HG03025 (cell line): ENCODE data around the gene NOS3.

Experiments
- ATAC-seq: cut with Tn5 transposase; IDR thresholded peaks from one replicate; pipeline ENCODE4 v1.9.1; 2021; ENCODE audit warnings: mild to moderate bottlenecking, moderate library complexity; ENCODE audit not compliant: unreplicated experiment, low FRiP score

NOS3 gene

GRCh38 chr7:151053096-151053495 is 62.3 kb downstream of the NOS3 start:
- ATAC-seq = no peak

- ATAC-seq = no peak
These were observed 62.9 kb downstream of the NOS3 start for GRCh38 chr7:151053751-151054150.

- ATAC-seq = no peak
These were observed 65.5 kb downstream of the NOS3 start for GRCh38 chr7:151056283-151056665.

DNA sequence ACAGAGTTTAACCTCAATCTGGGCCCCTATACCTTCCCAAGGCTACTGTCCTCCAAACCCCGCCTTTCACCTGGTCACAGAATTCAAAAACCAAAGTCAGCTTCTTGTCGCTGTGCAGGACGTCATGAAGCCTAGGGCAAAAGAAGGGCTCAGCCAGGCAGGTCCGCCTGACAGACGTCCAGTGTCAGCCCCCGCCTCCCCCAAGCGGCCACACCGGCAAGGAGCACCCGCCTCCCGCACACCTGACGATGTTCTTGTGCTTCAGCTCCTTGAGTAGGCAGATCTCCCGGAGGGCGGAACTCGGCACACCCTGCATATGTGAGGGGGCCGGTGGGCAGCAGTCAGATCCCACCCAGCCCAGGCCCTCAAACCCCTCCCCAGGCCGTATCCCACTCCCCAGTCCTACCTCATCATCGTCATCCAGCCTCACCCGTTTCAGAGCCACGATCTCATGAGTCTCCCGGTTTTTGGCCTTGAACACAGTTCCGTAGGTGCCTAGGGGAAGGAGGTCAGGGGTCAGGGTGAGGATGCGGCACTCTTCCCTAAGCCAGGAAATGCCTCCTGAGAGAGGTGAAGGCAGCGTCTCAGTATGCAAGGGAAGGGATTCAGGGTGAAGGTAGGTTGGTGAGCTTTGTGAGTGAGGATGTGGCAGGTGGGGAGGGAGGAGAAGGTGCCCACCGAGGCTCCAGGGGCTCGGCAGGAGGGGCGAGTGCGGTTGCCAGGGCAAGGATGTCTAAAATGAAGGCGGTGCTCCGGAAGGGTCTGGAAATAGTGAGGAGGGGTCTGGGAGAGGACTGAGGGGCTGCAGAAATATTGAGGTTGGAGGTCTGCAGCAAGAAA is 66.1 kb downstream of the NOS3 start:
- no peak for ATAC-seq

- peak; percentile 5 for ATAC-seq
These were observed 66.7 kb downstream of the NOS3 start, which contains the start of gene CDK5 for GRCh38 chr7:151057506-151057988. Gene CDK5, minus strand, starts transcription at chr7:151057897. Its CDS starts 49 bp downstream, at chr7:151057848.

GRCh38 chr7:151057989-151058780 is 67.4 kb downstream of the NOS3 start:
- ATAC-seq = peak; percentile 84

DNA sequence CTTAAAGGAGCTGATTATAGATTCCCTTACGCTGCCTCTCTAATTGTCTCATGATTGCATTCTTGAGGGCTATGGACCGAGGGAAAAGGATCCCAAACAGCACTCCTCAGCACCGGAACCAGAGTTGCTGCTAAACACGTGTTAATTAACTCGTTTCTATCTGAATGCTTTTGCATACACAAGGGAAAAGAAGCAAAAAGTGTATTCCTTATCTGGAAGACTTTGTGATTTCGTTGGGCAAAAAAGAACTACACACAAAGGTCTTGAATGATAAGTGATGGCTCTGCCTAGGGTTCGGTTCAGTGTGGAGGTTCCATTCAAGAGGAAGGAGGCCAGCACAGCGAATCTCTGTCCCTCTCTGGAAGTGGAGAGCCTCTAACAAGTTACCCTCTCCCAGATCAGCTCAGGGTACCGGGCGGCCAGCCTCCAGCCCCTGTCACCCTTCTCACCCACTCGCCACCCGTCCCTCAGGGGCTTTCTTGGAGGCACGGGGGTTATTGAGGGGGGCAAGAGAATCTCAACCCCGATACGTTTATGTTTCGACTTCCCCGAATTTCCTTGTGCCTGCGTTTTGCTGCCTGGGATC is 68.1 kb downstream of the NOS3 start:
- ATAC-seq = no peak

DNA sequence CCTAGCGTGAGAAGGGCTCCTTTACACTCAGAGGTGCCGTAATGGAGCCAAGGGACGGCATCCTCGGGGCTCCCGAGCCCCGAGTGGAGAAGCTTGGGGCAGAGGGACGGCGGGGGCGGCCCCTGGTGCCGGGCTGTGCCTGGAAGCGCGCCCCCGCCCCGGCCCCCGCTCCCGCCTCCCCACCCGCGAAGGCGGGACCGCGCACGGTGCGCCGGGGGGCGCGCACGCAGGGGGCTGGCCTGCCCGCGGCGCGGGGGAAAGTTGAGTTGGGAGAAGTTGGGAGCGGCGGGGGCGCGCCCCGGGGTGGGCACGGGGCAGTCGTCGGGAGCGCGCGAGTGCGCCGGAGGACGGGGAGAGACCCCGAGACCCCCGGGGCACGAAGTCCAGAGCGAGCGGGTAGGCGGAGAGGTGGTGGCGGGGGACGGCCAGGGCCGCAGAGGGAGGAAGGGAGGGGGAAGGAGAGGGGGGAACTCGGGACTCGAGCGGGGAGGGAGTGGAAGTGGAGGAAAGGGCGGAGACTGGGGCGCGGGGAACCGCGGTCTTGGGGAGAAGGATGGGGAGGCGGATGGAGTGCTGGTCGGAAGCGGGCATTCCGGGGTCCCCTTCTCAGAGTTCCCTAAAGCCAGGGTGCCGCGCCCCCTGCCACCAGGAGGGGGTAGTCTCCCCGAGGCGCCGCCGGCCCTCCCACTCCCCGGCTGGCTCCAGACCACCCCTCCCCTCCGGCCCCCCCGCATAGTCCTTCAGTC is 68.7 kb downstream of the NOS3 start, which contains the start of gene SLC4A2:
SLC4A2 (plus strand) TSS at position 223 of the 746 bp plus-strand sequence. CDS start 2,399 bp downstream, outside the sequence.
- ATAC-seq = no peak

DNA sequence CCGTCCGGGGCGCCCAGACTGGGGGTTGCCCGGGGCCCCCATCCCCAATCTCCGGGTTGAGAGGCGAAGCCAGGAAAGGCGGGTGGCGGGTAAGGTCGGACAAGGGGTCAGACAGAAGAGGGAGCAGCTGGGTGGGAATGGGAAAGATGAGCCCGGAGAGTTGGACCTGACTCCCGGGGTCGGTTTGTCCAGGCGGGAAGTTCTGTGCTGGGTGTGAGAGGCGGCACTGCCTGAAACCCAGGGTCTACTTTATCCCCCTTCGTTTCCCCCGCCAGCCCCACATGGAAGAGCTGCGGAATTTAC is 69.2 kb downstream of the NOS3 start:
- no peak for ATAC-seq

DNA sequence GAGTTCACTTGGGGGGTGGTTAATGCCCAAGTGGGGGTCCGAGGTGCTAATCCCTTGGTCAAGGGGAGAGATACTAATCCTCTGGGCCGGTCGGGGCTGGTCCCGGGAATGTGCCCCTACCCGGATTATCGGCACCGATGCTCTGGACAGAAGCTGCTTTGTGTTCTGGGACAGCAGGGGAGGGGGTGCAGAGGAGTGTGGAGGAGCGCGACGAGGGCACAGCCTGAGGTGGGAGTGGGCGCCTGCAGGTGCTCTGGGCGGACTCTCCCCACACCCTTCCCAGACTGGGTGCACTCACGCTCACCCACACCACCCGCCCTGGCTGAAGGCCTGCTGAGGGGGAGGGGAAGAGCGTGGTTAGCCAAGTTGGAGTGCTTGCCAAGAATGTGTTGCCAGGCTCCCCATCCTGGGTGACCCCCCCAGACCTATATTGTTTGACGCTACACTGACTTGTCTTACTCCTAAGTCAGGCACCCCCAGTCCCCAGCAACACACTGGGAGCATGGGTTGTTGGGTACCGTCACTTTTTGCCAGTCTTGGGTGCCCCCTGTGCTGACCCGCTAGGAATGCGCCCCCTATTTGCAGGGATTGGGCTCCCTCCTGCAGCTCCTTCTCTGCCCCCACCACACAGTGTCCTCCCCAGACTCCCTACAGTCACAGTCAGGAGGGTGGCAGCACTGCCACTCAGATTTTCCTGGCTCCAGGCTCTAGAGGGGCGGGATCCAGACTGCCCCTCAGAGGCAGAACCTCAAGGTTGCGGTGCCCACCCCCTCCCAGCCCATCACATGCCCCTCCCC is 69.8 kb downstream of the NOS3 start:
- ATAC-seq = no peak

GRCh38 chr7:151061213-151062110 is 70.6 kb downstream of the NOS3 start:
- no peak for ATAC-seq

DNA sequence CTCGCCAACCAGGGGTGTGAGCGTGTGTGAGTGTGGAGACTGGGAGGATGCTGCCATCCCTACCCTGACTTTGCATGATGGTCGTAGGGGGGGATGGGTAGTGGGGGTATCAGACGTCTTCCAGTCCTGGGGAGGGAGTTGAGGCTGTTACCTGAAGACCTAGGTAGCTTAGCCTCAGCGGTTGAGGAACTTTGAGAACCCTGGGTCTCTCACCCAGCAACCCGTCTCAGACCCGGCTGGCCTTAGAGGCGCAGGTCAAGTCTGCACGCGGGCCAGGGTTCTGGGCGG is 71.2 kb downstream of the NOS3 start:
- no peak for ATAC-seq

GRCh38 chr7:151062399-151063211 is 71.8 kb downstream of the NOS3 start:
- ATAC-seq = no peak

GRCh38 chr7:151063212-151063561 is 72.4 kb downstream of the NOS3 start:
- no peak for ATAC-seq
